ENCODE data around the gene MGAT4D.
"Not testable (repeated sequence)": the region's sequence is repeated elsewhere in the genome, so short reads cannot be mapped to it uniquely, and the experiment has no call there.

MGAT4D gene
- 0 reads per million in 2 donors for total RNA-seq

DNA sequence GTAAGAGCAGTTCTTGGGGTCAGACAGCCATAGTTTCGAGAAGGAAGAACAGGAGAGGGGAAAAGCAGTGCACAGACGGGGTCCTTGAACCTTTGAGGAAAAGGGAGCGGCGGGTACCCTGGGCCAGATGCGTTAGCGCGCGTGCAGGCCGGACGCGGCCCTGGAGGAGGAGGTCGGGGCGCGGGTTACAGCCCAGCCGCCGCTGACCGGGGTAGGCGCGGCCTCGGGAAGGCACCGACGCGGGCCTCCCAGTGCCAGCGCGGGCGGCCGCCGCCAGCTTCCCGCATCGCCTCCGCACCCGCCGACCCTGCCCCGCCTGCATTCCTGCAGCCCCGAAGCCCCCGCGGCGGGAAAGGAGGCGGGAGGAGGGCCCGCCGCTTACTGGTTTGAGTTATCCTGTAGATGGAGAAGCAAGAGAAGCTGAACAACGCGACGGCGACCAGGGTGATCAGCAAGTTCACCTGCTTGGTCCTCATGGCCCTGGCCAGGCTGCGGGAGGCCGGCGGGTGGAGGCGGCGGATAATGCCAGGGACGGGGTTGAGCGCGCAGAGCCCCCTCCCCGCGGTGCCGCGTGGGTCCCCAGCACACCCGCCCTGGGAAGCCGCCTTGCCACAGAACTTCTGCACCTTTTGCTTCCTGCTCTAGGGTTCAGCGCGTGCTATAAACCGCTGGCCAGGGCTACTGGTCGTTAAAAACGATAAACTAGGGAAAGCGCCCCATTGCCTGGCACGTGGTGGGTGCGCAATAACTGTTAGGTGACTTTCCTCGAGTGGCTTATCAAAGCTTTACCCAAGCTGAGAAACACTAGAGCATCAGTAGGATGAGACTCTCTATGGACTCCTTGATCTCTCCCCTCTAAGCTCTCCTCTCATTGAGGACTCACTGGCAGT lies at the start of gene MGAT4D:
TSS of gene MGAT4D (minus strand) at position 547 of the 890 bp plus-strand sequence. CDS start at position 476, 71 bp downstream.
- peak in 1 of 5 experiments; percentile 8 for DNase-seq

DNA sequence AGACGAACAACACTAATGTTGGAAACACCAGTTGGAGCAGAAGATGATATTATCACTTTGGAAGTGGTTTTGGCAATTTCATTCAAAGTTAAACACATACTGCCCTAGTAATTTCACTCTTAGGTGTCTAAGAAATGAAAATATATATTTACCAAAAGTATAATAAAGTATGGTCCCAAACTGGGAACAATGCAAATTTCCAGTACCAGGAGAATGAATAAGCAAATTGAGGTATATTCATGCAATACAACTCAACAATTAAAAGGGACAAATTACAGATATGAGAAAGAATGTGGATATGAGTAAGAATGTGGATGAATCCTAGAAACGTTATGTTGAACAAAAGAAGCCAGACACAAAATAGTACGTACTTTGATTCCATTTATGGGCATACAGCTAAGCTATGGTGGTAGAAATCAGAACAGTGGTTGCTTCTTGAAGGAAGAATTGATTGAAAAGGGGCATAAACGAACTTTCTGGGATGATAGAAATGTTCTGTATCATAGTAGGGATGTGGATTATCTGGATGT lies 35.9 kb upstream of the MGAT4D start:
- no peak for DNase-seq

DNA sequence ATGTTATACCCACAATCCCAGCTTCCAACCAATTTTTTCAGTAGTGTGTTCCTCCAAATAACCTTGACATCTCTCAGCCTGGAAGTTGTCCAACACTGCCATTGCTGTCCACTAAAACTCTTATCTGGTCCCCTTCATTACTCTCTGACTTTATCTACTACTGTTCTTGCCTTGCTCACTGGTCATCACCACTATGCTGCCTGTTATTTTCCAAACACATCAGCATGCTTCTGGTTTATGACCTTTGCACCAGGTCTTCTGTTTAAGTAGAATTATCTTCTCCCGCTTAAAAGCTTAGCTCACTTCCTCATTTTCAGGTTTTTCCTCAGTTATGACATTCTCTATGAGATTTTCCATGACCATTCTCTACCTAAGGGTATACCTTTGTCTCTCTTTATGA lies 31.3 kb upstream of the MGAT4D start:
- DNase-seq: no peak

DNA sequence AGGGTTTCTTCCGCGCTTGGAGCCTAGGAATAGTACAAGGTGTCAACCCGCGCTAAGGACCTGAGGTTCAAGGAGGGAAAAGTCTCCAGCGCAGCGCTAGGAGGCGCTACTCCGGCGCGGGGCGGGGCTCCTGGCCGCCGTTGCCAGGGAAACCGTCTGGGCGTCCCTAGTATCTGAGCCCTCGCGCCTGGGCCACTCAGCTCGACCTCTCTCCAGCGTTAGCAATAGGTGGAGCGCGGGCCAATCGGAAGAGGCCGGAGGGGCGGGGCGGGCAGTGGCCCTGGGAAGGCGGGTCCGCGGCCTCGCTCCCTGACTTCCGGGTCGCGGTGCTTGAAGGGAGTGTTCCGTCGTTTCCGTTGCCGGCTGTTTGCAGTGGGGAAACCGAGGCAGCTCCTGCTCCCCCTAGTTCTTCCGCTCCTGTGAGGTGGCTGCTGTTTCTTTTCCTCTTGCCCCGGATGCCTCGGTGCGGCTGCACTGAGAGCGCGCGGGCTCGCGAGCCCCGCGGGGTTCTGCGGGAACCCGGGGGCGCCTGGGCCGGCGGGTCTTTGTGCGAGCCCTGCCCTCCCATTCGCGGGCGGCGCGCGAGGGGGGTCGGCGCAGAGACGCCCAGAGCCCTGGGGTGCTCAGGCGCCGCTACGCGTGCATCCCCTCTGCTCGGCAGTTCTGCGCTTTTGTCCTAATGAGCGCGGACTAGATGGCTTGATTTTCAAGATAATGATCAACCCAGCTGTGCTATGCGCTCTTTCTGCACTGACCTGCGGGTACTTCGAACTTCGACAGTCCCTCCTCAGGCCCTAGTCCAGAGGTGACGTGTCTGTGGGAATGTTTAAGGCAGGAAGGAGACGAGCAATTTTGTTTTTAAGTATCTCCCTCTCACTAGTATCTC lies 26.0 kb upstream of the MGAT4D start, which contains the start of gene ELMOD2:
TSS of gene ELMOD2 (plus strand) at position 312 of the 886 bp plus-strand sequence. CDS start 1,261 bp downstream, outside the sequence.
- peak; percentile 94 to 99 (median 96) for DNase-seq

DNA sequence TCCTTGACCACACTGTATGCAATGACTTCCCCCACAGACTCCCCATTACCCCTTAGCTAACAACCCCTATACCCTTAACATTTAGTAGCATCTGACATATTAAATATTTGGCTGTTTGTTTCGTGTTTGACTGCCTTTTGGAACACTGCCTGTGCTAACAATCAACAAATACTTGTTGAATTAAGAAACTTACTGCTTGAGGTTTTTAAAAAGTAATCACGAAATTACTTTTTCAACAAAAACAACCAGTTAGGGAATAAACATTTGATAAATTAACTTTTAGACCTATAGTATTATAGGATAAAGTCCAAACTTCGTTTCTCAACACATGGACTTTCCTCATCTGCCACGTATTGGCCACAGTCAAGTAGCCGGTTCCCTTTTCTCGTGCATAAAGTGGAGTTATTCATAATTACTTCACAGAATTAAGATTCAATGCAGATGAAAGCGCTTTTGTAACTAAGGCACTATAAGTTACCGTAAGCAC lies 25.3 kb upstream of the MGAT4D start:
- DNase-seq: no peak

DNA sequence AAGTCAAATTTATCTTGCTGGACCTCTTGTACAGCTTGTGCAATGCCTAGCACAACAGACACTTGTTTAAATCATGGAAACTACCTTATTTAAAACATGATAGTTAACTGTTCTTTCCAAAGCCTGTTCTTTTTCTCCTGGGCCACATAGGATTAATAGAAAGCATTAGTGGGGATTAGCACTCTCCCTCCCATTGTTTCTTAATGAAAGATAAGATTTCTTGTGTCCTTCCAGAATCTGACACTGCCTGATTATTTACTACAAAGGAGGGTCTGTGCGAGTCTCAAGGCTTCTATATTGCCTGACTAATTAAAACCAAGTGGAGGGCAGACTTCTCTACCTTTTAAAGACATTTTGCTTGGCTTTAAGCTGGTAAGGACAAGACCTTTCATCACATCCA lies 17.3 kb upstream of the MGAT4D start:
- no peak for DNase-seq

DNA sequence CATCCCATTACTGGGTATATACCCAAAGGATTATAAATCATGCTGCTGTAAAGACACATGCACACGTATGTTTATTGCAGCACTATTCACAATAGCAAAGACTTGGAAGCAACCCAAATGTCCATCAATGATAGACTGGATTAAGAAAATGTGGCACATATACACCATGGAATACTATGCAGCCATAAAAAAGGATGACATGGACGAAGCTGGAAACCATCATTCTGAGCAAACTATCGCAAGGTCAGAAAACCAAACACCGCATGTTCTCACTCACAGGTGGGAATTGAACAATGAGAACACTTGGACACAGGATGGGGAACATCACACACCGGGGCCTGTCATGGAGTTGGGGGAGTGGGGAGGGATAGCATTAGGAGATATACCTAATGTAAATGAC lies 15.7 kb upstream of the MGAT4D start:
- not testable (repeated sequence) for DNase-seq

DNA sequence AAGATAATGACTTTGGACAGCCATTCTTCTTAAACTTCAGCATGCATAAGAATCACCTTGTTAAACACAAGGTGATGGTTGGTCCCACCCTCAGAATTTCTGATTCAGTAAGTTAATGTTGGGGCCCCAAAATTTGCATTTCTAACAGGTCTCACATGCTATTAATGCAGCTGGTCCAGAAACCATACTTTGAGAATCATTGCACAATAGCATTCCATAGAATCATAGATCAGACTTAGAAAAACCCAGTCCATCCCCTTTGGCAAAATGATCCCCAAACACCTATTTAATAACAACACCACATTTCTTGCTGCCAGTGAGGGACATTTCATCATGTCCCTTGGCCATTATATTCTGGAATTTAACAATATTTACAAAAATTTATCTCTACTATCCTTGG lies 6.2 kb upstream of the MGAT4D start:
- DNase-seq: no peak

DNA sequence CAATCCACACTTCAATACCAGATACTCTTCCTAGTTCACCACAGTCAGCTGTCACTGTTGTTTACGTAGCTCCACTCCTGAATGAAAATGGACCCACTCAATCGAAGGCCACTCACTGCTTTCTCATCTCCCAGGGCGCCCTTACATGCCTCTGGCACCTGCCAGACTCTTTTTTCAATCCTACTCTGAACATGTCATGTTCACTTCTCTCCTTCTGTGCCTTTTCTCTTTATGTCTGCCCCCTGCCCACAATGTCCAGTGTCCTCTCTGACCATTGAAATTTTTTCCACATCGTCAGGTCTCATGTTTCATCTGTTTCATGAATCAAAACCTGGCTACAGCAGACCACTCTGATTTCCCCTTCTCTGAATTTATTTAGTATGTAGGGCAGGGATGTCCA lies 1.3 kb upstream of the MGAT4D start:
- no peak for DNase-seq

DNA sequence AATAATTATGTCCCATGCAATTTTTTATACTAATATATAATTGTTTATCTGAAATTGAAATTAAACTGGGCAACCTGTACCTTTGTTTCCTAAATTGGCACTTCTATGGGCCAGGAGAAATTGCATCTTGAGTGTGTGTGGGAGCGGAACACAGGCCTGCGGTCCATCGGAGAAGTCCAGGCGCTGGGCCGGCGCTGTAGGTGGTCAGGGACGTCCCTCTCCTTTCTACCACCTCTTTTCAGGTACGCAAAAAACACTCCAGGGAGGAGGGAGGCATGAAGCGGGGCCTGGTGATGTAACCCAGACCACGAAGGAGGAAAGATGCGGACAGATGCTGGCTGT lies 717 bp downstream of the MGAT4D start:
- DNase-seq: no peak

DNA sequence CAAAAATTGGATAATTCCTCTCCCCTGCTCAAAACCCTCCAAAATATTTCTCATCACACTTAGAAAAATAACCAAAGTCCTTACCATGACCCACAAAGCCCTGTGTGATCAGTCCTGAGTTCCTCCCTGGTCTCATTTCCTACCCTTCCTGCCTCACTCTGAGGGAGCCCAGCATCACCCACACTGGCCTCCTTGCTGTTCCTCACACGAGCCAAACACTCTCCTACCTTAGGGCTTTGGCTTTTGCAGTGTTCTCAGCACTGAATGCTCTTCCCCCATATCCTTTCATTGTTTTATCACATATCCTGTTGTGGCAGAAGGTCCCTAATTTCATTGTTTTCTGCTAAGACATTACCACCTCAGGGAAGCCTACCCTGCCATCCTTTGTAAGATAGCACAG lies 12.2 kb downstream of the MGAT4D start:
- no peak for DNase-seq

DNA sequence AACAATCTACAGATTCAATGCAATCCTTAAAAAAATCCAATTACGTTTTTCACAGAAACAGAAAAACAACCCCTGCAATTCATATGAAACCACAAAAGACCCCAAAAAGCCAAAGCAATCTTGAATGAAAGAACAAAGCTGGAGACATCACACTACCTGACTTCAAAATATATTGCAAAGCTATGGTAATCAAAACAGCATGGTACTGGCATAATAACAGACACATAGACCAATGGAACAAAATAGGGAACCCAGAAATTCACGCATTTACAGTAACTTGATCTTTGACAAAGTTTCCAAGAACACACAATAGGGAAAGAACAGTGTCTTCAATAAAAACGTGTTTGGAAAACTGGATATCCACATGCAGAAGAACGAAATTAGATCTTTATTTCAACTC lies 14.6 kb downstream of the MGAT4D start:
- no peak for DNase-seq

DNA sequence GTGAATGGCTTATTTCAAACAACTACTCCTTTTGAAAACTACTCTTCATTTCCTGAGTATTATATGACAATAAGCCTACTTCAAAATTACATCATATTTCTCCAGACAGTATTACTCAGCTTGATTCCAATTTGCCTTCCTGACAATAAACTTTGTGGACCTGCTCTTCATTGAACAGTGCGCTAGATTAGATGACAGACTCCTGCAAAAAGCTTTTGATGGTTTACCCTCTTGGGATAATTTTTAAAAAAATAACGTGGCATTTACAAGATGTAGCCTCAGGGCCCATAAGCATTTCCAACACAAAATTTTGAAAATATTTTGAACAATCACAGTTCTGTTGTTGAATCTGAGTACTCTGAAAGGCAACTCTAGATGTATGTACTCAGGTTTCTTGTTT lies 25.9 kb downstream of the MGAT4D start:
- no peak for DNase-seq

DNA sequence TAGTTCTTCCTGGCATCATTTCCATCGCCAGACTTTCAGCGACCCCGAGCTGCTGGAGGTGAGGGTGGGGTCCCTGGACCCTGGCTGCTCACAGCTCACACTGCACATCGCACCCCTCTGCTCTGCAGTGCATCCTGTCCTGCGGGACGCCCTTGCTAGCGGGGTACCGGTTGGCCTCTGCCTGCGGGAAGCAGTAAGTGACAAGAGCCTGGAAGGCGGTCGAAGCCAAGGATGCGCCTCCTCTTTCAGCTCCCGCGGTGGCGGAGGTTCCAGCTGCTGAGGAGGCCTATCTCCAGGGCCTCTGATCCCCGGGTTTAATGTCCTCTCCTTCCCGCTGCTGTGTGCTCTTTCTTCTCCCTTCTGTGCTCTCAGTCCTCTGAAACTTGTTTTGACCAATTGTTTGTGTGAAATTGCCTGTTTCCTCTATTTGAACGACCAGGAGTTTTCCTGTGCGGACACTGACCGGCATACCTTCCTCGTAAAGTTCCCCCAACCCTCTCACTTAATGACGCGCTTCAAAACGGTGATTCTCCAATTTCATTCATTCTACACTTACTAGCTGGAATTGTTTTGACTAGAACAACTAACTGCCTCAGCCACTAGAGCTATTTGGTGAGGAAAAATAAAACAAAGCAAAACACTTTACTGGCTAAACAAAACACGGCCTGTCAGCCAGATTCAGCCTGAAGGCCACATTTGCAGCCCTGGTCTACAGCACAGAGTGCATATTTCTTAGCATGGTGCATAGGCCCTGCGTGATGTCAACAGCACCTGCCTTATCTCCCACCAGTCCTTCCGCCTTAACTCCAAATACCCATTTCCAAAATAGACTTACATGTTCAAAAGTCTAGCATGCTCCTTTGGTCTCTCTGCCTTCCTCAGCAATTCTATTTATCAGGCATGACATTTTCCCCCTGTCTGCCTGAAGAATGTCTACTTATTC lies 28.0 kb downstream of the MGAT4D start:
- DNase-seq: no peak

DNA sequence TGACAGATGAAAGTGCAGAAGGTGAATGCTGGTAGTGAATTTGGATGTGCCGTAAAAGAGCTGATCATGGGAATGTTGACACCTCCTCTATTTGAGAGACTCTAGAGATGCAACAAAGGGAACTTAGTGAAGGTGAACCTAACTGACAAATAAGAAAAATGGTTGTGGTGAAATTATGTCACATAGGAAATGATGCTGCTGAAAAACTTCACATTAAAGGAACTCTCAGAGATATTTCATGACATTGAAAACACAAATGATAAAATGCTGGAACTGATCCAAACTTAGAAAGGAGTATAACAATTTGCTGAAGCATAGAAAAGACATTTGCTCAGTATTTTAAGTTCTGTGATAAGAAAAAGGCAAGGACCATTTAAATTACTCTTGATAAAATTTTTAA lies 31.9 kb downstream of the MGAT4D start:
- DNase-seq: no peak

DNA sequence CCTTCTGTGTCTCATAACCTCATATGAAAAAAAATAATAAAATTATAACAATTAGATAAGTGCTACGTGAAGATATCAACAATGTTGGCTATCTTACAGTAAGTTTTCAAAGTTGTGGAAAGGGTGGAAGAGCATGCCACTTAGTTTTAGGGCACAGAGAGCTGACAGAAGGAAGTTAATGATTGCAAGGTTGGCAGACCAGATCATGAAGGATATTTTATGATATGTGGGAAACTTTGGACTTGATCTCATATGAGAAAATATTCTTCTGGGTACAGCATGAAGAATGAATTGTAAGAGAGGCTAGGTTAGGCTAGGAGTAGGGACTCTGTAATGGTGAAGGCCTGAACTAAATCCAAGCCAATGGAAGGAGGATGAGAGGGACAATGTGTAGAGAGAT lies 34.5 kb downstream of the MGAT4D start:
- DNase-seq: no peak

DNA sequence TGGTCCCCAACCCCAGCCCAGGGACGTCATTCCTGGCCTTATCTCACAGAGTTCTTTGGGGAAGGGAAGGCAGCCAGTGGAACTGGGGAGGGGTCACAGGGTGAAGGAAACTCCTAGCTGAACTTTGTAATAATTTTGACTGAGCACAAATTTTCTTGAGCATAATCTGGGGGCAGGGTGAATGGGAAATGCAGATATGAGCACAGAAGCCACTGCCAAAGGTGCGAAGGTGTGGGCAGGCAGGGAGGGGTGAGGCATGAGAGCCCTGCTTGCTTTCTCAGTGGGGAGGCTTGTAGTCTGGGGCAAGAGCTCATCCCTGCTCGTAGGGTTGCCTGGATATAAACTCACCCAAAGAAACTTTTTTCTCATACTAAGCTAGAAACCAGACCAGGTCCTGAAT lies 34.9 kb downstream of the MGAT4D start:
- DNase-seq: no peak

DNA sequence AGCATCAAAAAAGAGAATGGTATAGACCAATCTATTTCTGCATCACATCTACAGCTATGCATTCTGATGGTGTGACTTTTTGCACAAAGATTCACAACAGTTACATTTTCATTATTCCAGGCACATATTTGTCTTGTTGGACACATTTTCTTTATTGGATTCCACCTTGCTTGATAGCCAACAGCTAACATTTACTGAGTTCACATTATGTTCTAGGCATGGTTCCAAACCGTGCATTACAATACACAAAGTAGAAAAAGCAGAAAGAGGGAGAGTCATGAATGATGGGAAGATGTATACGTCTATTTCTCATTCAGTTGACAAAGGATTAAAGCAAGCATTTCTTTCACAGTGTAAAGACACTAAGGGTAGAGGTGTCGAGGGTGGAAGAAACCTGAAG lies 47.7 kb downstream of the MGAT4D start:
- DNase-seq: no peak

DNA sequence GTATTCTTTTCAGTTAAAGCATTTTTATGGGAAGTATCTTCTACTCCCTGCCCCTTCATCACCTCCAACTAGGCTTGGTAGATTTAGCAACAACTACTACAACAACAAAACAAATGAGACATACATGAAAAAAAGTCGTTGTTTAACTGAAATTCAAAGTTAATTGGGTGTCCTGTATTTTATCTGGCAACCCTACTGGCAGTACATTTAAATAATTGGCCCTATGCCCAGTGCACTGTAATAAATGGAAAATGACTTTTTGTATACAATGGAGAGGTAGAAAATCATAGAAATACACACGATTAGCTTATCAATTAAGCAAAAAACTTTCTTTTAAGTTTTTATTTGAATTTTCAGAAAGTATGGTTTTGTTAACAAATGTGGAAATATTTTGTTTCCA lies 49.3 kb downstream of the MGAT4D start:
- no peak for DNase-seq

DNA sequence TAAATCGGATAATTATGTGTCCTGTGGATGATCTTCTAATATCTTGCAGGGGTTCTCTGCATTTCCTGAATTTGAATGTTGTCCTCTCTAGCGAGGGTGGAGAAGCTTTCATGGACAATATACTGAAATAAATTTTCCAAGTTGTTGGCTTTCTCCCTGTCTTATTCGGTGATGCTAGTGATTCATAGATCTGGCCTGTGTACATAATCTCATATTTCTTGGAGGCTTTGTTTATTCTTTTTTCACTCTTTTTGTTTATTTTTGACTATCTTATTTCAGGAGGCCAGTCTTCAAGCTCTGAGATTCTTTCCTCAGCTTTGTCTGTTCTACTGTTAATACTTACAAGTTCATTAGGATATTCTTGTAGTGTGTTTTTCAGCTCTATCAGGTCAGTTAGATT lies 49.9 kb downstream of the MGAT4D start:
- DNase-seq: no peak

DNA sequence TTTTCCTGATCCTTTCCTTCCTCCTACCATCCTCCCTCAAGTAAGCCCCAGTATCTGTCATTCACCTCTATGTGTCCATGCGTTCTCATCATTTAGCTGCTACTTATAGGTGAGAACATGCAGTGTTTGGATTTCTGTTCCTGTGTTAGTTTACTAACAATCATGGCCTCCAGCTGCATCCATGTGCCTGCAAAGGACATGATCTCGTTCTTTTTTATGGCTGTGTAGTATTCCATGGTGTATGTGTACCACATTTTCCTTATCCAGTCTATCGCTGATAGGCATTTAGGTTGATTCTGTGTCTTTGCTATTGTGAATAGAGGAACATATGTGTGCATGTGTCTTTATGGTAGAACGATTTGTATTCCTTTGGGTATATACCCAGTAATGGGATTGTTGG lies 53.7 kb downstream of the MGAT4D start:
- not testable (repeated sequence) for DNase-seq

DNA sequence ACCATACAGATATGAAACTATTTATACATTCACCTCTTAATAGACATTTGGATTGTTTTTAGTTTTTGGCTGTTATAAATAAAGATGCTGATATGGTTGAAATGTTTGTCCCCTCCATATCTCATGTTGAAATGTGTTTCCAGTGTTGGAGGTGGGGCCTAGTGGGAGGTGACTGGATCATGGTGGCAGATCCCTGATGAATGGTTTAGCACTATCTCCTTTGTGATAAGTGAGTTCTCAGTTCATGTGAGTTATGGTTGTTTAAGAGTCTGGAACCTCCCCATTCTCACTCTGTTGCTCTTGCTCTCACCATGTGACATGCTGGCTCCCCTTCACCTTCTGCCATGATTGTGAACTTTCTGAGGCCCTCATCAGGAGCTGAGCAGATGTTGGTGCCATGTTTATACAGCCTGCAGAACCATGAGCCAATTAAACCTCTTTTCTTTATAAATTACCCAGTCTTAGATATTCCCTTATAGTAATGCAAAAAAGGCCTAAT lies 58.4 kb downstream of the MGAT4D start:
- no peak for DNase-seq

Data from T-helper 2 cell (primary cell).